ENCODE measurements around the gene VSIR. TPM values are rescaled to one million over a fixed set of nuclear protein-coding genes. Genes with fewer than 3 reads are reported as not detected.
A peak's percentile ranks its signal among the peaks of the same experiment; 100 is the strongest.

The VSIR gene
- total RNA-seq, 1 experiment from 2014 or later: 57.7 TPM

GRCh38 chr10:71820966-71821365 is 47.6 kb upstream of the VSIR start:
- peaks cover 53% of the 10 kb centered on the region for H3K36me3 ChIP-seq (ENCODE audit: low read depth)
- H3K27me3 ChIP-seq (ENCODE audit: insufficient read depth, low read depth): no peaks in the 10 kb centered on the region
- intact Hi-C loops (cut with micrococcal nuclease; ENCODE audit: unreplicated experiment): no loop called here
- no peaks in the 10 kb centered on the region for H3K4me1 ChIP-seq (replicated peaks; ENCODE audit: insufficient read depth)
- H3K79me2 ChIP-seq (ENCODE audit: low read depth): no peaks in the 10 kb centered on the region
- no peak overlapping the region for H3K27ac ChIP-seq
- H3F3A ChIP-seq (ENCODE audit: insufficient read depth, low read depth): 0 out of 2 replicates have a peak, but pooled peaks cover 15% of the 10 kb centered on the region
- TF ChIP-seq, protein P1, sequence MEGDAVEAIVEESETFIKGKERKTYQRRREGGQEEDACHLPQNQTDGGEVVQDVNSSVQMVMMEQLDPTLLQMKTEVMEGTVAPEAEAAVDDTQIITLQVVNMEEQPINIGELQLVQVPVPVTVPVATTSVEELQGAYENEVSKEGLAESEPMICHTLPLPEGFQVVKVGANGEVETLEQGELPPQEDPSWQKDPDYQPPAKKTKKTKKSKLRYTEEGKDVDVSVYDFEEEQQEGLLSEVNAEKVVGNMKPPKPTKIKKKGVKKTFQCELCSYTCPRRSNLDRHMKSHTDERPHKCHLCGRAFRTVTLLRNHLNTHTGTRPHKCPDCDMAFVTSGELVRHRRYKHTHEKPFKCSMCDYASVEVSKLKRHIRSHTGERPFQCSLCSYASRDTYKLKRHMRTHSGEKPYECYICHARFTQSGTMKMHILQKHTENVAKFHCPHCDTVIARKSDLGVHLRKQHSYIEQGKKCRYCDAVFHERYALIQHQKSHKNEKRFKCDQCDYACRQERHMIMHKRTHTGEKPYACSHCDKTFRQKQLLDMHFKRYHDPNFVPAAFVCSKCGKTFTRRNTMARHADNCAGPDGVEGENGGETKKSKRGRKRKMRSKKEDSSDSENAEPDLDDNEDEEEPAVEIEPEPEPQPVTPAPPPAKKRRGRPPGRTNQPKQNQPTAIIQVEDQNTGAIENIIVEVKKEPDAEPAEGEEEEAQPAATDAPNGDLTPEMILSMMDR (conservative IDR thresholded peaks at IDR 0.05): no peak
- TF ChIP-seq EZH2 (IDR thresholded peaks at IDR 0.05; ENCODE audit: low read depth): no peak
- H2AFZ ChIP-seq: no peak overlapping the region
- DNase-seq: no peak
- H3K4me2 ChIP-seq: no peak overlapping the region
- H3K9me2 ChIP-seq (ENCODE audit: insufficient read depth): no peaks in the 10 kb centered on the region
- no peak overlapping the region for H3K4me3 ChIP-seq
- ChIA-PET POLR2A (ENCODE audit: unreplicated experiment) (no interaction called here), CTCF (no interaction called here)
- BruUV-seq (replicated peaks): no TSS peak
- H3K9me3 ChIP-seq (ENCODE audit: insufficient read depth, low read depth): no peaks in the 10 kb centered on the region
- H4K20me1 ChIP-seq (ENCODE audit: insufficient read depth): 0 out of 2 replicates have a peak, but pooled peaks cover 9% of the 10 kb centered on the region

DNA sequence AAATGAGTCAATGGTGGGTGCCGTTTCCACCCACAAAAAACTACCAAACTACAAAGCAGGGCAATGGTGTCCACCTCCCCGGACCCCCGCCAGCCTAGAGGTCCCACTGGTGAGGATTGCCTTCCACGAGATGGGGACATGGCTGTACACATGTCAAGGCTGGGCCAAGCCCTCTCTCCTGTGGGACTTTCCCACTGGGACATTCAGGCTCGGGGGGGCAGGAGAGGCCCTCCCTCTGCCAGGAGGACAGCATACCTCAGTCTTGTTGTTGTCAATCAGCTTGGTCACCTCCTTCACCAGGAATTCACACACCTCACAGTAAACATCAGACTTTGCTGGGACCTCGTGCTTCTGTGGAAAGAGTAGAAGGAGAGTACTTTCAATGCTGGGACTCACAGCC is 46.7 kb upstream of the VSIR start:
- intact Hi-C loops (cut with micrococcal nuclease; ENCODE audit: unreplicated experiment): no loop called here
- Histone ChIP-seq H3K27me3 (ENCODE audit: insufficient read depth, low read depth) (no peaks in the 10 kb centered on the region), H3K4me3 (no peak overlapping the region), H3K4me1 (replicated peaks; ENCODE audit: insufficient read depth) (no peaks in the 10 kb centered on the region), H3K9me3 (ENCODE audit: insufficient read depth, low read depth) (no peaks in the 10 kb centered on the region), H4K20me1 (ENCODE audit: insufficient read depth) (0 out of 2 replicates have a peak, but pooled peaks cover 12% of the 10 kb centered on the region), H3K79me2 (ENCODE audit: low read depth) (no peaks in the 10 kb centered on the region), H2AFZ (no peak overlapping the region), H3K4me2 (no peak overlapping the region), H3K9me2 (ENCODE audit: insufficient read depth) (no peaks in the 10 kb centered on the region), H3K27ac (no peak overlapping the region), H3F3A (ENCODE audit: insufficient read depth, low read depth) (0 out of 2 replicates have a peak, but pooled peaks cover 10% of the 10 kb centered on the region), H3K36me3 (ENCODE audit: low read depth) (peaks cover 48% of the 10 kb centered on the region)
- ChIA-PET CTCF (no interaction called here), POLR2A (ENCODE audit: unreplicated experiment) (no interaction called here)
- no peak for TF ChIP-seq EZH2 (IDR thresholded peaks at IDR 0.05; ENCODE audit: low read depth)
- TF ChIP-seq, protein P1 (conservative IDR thresholded peaks at IDR 0.05): no peak
- no TSS peak for BruUV-seq (replicated peaks)
- no peak for DNase-seq

DNA sequence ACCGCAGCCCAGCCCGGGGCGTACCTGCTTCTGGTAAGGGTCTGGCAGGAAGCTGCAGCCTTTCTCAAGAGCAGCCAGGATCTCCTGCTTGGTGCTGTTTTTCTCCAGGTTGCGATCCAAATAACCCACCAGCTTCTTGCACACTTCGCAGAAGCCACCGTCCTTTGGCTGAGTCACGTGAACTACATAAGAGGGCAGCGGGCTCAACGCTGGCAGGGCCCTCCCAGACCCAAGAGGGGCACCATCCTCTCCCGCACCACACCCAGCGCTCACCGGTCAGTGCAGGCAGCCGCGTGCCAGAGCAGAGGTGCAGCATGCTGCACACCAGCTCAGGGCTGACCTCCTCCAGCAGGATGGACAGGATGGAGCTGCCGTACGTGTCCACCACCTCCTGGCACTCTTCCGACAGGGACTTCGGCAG is 46.1 kb upstream of the VSIR start:
- CTCF ChIA-PET: no interaction called here
- TF ChIP-seq, protein P1 (conservative IDR thresholded peaks at IDR 0.05): no peak
- no peak for TF ChIP-seq EZH2 (IDR thresholded peaks at IDR 0.05; ENCODE audit: low read depth)

More for the DNA sequence above, 46.1 kb upstream of the VSIR start:
- no peak overlapping the region for H3K27ac ChIP-seq
- H3K9me3 ChIP-seq (ENCODE audit: insufficient read depth, low read depth): no peaks in the 10 kb centered on the region
- H3K79me2 ChIP-seq (ENCODE audit: low read depth): no peaks in the 10 kb centered on the region
- BruUV-seq (replicated peaks): TSS peak; percentile 19
- H3K36me3 ChIP-seq (ENCODE audit: low read depth): peaks cover 43% of the 10 kb centered on the region
- no peak for DNase-seq
- no peak overlapping the region for H3K4me3 ChIP-seq
- H3K4me2 ChIP-seq: no peak overlapping the region
- 0 out of 2 replicates have a peak, but pooled peaks cover 12% of the 10 kb centered on the region for H4K20me1 ChIP-seq (ENCODE audit: insufficient read depth)
- no peaks in the 10 kb centered on the region for H3K4me1 ChIP-seq (replicated peaks; ENCODE audit: insufficient read depth)
- H3K27me3 ChIP-seq (ENCODE audit: insufficient read depth, low read depth): no peaks in the 10 kb centered on the region
- no peaks in the 10 kb centered on the region for H3K9me2 ChIP-seq (ENCODE audit: insufficient read depth)
- POLR2A ChIA-PET (ENCODE audit: unreplicated experiment): interaction anchor here (0.6 kb wide), 1 partner anchor 19 kb away, joined by 6 read pairs; no protein-coding TSS in a partner anchor
- 0 out of 2 replicates have a peak, but pooled peaks cover 10% of the 10 kb centered on the region for H3F3A ChIP-seq (ENCODE audit: insufficient read depth, low read depth)
- intact Hi-C loops (cut with micrococcal nuclease; ENCODE audit: unreplicated experiment): no loop called here
- H2AFZ ChIP-seq: no peak overlapping the region

All from PC-9 (cell line).